Left lung (tissue), 10 donors: ENCODE results near the gene KRTAP4-16. TPM values are rescaled to one million over a fixed set of nuclear protein-coding genes. Genes with fewer than 3 reads are reported as not detected.
"Not testable (repeated sequence)": the region's sequence is repeated elsewhere in the genome, so short reads cannot be mapped to it uniquely, and the experiment has no call there.

Source experiments
- ATAC-seq: fragments of 200-7000 bp; cut with Tn5 transposase; one replicate; pipeline ENCODE4 v1.9.1; 2020; ENCODE audit warnings: moderate library complexity
- DNase-seq, 4 donors: peaks; one replicate each; pipeline ENCODE4 v3.0.0-alpha.2; 2013 to 2020
- H3K27ac ChIP-seq, 2 donors: fragments of 200-600 bp; sonication (generic) in 1 of 2; one replicate each; pipeline versions ENCODE4 v1.5.0 to v1.8.0; 2020 to 2021
- H3K27me3 ChIP-seq, 2 donors: fragments of 200-600 bp; sonication (generic) in 1 of 2; one replicate each; pipeline versions ENCODE4 v1.5.0 to v1.8.0; 2020 to 2021
- H3K36me3 ChIP-seq, 2 donors: fragments of 200-600 bp; sonication (generic) in 1 of 2; one replicate each; pipeline versions ENCODE4 v1.5.0 to v1.8.0; 2020 to 2021
- H3K4me1 ChIP-seq, 2 donors: fragments of 200-600 bp; one replicate each; pipeline ENCODE4 v1.8.0; 2021
- H3K4me3 ChIP-seq, 2 donors: fragments of 200-600 bp; sonication (generic) in 1 of 2; one replicate each; pipeline versions ENCODE4 v1.5.0 to v1.8.0; 2020 to 2021; ENCODE audit warnings: mild to moderate bottlenecking in 1 of 2
- H3K9me3 ChIP-seq, 2 donors: fragments of 200-600 bp; sonication (generic) in 1 of 2; one replicate each; pipeline versions ENCODE4 v1.5.0 to v1.8.0; 2020 to 2021
- intact Hi-C, 2 donors: fragments of 100-400 bp; cut with DNase I; formaldehyde crosslinking; loops; one replicate each; pipeline versions ENCODE4 v1.11.2 to v1.14.2; 2022
- polyA plus RNA-seq, 6 donors: library from polyadenylated mRNA; unstranded; fragments of 120-200 nt; gene quantifications; one replicate each; pipeline ENCODE4 v1.2.1, GENCODE V29; 2013; ENCODE audit not compliant: insufficient read length in 6 of 6
- total RNA-seq, 2 donors: library from RNA; stranded (reverse); fragmentation: NEBNext Ultra II Directional; extraction: Animal tissue kit (Norgen Biotek cat#: 25700); gene quantifications; one replicate each; pipeline ENCODE4 v1.2.1, GENCODE V29; 2021
- TF ChIP-seq, protein P1 (sequence below), 2 donors: fragments of 200-600 bp; sonication (generic) in 1 of 2; IDR thresholded peaks; one replicate each; pipeline versions ENCODE4 v1.5.0 to v1.8.0; 2021; ENCODE audit warnings: antibody characterized with exemption in 2 of 2
- donor health status: DM: no; HTN: yes; CAD: no.
- donor health status: DM: no; HTN: no; CAD: no.

Gene KRTAP4-16
- total and polyA plus RNA-seq, 8 donors = not detected

DNA sequence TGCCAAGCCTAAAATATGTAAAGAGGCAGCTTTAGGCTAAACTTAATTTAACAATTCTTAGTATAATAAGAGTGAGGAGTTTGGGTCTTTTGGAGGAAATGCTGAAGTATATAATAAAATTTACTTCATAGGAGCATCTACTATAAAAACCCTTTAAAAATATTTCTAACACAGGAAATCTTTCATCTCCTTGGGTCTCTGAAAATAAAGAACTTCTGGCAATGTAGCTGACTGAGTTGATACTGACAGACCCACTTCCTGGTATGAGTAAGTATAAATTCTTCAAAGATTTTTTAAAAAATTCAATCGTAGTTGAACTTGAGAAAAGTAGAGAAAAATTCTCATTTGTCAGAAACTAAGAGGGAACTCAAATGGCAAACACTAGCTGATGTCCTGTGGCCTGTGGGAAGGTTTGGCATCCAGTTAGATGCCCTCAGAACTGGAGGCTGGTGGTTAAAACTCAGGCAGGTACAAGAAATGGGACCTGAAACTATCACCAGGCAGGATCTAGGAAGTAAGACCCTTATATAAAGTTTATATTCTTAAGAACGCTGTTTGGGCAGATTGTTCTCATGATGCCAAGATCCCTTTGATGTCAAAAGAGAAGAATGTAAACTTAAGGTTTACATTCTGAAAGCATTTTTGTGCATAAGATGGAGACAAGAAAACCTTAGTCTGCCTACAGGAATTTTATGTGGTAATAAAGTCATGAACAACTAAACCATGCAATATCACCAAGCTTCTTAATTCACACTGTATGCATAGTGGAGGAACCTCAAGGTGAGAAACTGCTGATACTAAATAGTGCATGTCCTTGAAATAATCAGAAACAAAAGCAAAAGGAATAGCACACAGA lies 32.1 kb upstream of the KRTAP4-16 start:
- TF ChIP-seq, protein P1, sequence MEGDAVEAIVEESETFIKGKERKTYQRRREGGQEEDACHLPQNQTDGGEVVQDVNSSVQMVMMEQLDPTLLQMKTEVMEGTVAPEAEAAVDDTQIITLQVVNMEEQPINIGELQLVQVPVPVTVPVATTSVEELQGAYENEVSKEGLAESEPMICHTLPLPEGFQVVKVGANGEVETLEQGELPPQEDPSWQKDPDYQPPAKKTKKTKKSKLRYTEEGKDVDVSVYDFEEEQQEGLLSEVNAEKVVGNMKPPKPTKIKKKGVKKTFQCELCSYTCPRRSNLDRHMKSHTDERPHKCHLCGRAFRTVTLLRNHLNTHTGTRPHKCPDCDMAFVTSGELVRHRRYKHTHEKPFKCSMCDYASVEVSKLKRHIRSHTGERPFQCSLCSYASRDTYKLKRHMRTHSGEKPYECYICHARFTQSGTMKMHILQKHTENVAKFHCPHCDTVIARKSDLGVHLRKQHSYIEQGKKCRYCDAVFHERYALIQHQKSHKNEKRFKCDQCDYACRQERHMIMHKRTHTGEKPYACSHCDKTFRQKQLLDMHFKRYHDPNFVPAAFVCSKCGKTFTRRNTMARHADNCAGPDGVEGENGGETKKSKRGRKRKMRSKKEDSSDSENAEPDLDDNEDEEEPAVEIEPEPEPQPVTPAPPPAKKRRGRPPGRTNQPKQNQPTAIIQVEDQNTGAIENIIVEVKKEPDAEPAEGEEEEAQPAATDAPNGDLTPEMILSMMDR (IDR thresholded peaks at IDR 0.05) = no peak
- H3K27ac ChIP-seq = no peak overlapping the region
- peaks cover 0 to under 1% of the 10 kb centered on the region in 2 donors for H3K9me3 ChIP-seq
- no peak for ATAC-seq
- H3K36me3 ChIP-seq = no peaks in the 10 kb centered on the region
- no peaks in the 10 kb centered on the region for H3K27me3 ChIP-seq
- intact Hi-C loops = no loop called here
- no peak for DNase-seq
- no peaks in the 10 kb centered on the region for H3K4me1 ChIP-seq
- no peak overlapping the region for H3K4me3 ChIP-seq

DNA sequence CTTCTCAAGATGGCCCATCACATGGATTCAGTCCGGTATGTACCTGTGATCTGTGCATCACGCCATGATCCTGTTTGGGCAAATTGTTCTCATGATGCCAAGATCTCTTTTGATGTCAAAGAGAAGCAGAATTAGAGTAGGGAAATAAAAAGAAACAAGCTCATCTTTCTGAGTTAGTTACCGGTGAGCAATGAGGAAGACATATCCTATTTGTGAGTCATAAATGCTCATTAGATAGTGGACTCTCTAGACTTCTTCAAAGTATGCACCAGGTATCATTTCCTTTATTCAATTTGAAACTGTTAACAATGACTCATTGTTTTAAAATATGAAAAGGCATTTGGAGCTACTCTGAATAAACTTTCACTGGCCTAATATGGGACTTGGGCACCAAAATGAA lies 30.0 kb upstream of the KRTAP4-16 start:
- intact Hi-C loops = no loop called here
- H3K27ac ChIP-seq = no peak overlapping the region
- no peaks in the 10 kb centered on the region for H3K4me1 ChIP-seq
- no peaks in the 10 kb centered on the region for H3K27me3 ChIP-seq
- no peaks in the 10 kb centered on the region for H3K9me3 ChIP-seq
- H3K4me3 ChIP-seq = no peak overlapping the region
- DNase-seq (no peak), ATAC-seq (no peak)
- H3K36me3 ChIP-seq = no peaks in the 10 kb centered on the region
- TF ChIP-seq, protein P1 (IDR thresholded peaks at IDR 0.05) = no peak

DNA sequence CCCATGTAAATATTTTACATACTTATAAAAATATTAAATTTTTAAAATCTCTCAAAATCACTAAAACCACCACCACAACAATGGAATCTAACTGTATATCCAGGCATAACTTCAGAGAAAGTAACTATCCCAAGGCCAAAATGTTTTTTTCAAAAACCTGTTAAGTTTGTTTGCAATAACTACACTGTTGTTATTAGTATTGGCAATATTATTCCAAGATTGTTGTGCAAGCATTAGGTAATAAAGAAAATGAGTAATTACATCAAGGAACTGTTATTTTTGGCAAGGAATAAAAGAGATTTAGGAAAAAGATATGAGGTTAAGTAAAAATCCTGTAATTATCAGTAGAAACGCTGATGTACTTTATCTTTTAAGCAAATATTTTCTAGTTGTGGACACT lies 25.4 kb upstream of the KRTAP4-16 start:
- no peaks in the 10 kb centered on the region for H3K4me1 ChIP-seq
- DNase-seq (no peak), ATAC-seq (no peak)
- TF ChIP-seq, protein P1 (IDR thresholded peaks at IDR 0.05) = no peak
- H3K27ac ChIP-seq = no peak overlapping the region
- H3K9me3 ChIP-seq = no peaks in the 10 kb centered on the region
- intact Hi-C loops = no loop called here
- H3K36me3 ChIP-seq = no peaks in the 10 kb centered on the region
- peaks cover 0 to 8% of the 10 kb centered on the region in 2 donors for H3K27me3 ChIP-seq
- no peak overlapping the region for H3K4me3 ChIP-seq

DNA sequence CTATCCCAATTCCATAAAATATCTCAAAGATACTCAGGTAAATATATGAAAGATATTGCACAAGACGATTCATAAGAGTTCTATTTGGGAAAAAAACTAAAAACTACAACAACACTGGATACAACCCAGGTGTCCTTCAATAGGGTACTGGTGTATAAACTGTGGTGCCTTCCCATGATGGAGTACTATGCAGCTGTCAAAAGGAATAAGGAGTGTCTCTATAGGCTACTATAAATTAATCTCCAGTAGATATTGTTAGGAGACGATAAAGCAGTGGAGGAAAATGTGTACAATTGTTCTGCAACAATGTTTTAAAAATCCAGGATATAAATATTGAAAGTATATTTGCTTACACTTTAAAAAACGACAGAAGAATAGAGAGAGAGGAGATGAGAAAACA lies 24.4 kb upstream of the KRTAP4-16 start:
- no peak overlapping the region for H3K4me3 ChIP-seq
- no peaks in the 10 kb centered on the region for H3K36me3 ChIP-seq
- no peak for DNase-seq
- H3K9me3 ChIP-seq = no peaks in the 10 kb centered on the region
- TF ChIP-seq, protein P1 (IDR thresholded peaks at IDR 0.05) = no peak
- intact Hi-C loops = no loop called here
- H3K27me3 ChIP-seq = peaks cover 0 to 8% of the 10 kb centered on the region in 2 donors
- H3K27ac ChIP-seq = no peak overlapping the region
- H3K4me1 ChIP-seq = no peaks in the 10 kb centered on the region
- no peak for ATAC-seq

DNA sequence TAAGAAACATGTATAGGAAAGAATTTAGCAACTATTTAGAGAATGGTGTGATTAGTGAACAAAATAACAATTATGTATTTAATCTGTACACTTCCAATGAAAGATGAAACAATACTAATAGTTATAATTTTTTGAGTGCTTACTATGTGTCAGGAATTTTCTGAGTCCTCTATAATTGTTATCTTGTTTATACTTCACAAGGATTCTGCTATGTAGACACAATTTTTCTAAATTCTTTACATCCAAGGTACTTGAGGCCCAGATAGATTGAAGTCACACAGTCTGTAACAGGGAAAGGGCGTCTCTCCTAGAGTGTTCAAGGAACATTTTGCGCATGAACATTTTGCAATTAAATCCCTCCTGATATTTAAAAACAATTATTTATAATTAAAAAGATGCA lies 23.1 kb upstream of the KRTAP4-16 start:
- no peak overlapping the region for H3K27ac ChIP-seq
- TF ChIP-seq, protein P1 (IDR thresholded peaks at IDR 0.05) = no peak
- H3K27me3 ChIP-seq = peaks cover 0 to 8% of the 10 kb centered on the region in 2 donors
- DNase-seq = no peak
- intact Hi-C loops = no loop called here
- ATAC-seq = no peak
- no peaks in the 10 kb centered on the region for H3K9me3 ChIP-seq
- no peaks in the 10 kb centered on the region for H3K4me1 ChIP-seq
- no peaks in the 10 kb centered on the region for H3K36me3 ChIP-seq
- no peak overlapping the region for H3K4me3 ChIP-seq

DNA sequence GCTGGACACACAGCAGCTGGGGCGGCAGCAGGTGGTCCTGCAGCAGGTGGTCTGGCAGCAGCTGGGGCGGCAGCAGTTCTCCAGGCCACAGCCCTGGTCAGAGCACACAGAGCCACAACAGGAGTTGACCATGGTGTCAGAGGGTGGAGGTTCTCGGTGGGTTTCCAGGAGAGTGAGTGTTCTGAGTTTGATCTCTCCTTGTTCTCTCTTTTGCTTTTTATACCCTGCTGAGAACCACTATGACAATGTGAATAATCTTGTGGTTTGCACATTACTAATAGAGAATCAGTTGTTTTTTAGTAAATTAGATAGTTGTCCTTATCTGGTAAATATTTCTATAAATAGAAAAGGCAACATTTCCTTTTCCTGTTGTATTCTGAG lies 22.0 kb upstream of the KRTAP4-16 start, which contains the start of gene KRTAP4-12:
TSS of gene KRTAP4-12 (minus strand) at position 192 of the 381 bp plus-strand sequence. CDS start at position 132, 60 bp downstream.
- ATAC-seq, intact Hi-C loops, H3K36me3 ChIP-seq, H3K27me3 ChIP-seq, DNase-seq, H3K27ac ChIP-seq, H3K4me1 ChIP-seq, H3K4me3 ChIP-seq, H3K9me3 ChIP-seq: not testable (repeated sequence)

DNA sequence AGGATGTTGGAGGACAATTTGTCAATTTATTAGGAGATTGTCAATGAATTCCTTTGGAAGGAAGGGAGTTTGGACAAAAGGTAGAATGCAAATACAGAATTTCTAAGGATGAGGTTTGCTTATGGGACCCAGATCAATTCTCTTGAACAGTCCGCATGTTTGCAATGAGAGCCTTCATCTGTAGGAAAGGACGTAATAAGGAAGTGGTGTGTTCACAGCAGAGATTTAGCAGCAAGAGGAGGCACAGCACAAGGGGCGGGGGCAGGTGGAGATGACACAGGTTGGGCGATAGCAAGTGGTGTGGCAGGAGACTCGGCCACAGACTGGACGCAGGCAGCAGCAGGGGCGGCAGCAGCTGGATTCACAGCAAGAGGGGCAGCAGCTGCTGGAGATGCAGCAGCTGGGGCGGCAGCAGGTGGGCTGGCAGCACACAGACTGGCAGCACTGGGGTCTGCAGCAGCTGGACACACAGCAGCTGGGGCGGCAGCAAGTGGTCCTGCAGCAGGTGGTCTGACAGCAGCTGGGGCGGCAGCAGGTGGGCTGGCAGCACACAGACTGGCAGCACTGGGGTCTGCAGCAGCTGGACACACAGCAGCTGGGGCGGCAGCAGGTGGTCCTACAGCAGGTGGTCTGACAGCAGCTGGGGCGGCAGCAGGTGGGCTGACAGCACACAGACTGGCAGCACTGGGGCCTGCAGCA lies 21.4 kb upstream of the KRTAP4-16 start:
- H3K4me1 ChIP-seq, H3K9me3 ChIP-seq, H3K27ac ChIP-seq, intact Hi-C loops, DNase-seq, H3K4me3 ChIP-seq, H3K36me3 ChIP-seq, H3K27me3 ChIP-seq, ATAC-seq: not testable (repeated sequence)
